H9 (cell line): Measurements from ENCODE around the gene WDR4. TPM values are rescaled to one million over a fixed set of nuclear protein-coding genes. Genes with fewer than 3 reads are reported as not detected.

Source experiments
- DNase-seq: peaks from one replicate; pipeline ENCODE4 v3.0.0-alpha.2; 2017
- H2AFZ ChIP-seq: one replicate; pipeline ENCODE4 v1.6.1; 2013; ENCODE audit warnings: mild to moderate bottlenecking, low read length, control low read depth, moderate library complexity
- H2AK5ac ChIP-seq: 2 replicates; pipeline ENCODE4 v1.6.1; 2013; ENCODE audit warnings: low read length, control low read depth, mixed read lengths; ENCODE audit not compliant: insufficient read length
- H2BK120ac ChIP-seq: one replicate; pipeline ENCODE4 v1.6.1; 2013; ENCODE audit warnings: low read depth, mild to moderate bottlenecking, low read length, control low read depth, inconsistent platforms; ENCODE audit not compliant: poor library complexity, severe bottlenecking
- H2BK12ac ChIP-seq: 2 replicates; pipeline ENCODE4 v1.6.1; 2013; ENCODE audit warnings: low read length, control low read depth, mixed read lengths, low read depth; ENCODE audit not compliant: insufficient read length
- H2BK15ac ChIP-seq: 2 replicates; pipeline ENCODE4 v1.6.1; 2013; ENCODE audit warnings: low read depth, low read length, control low read depth
- H2BK20ac ChIP-seq: one replicate; pipeline ENCODE4 v1.6.1; 2013; ENCODE audit warnings: low read depth, mild to moderate bottlenecking, low read length, control low read depth, inconsistent platforms; ENCODE audit not compliant: poor library complexity, severe bottlenecking
- H2BK5ac ChIP-seq: 2 replicates; pipeline ENCODE4 v1.6.1; 2013; ENCODE audit warnings: low read length, control low read depth, mixed read lengths; ENCODE audit not compliant: insufficient read length
- H3K14ac ChIP-seq: 2 replicates; pipeline ENCODE4 v1.6.1; 2013; ENCODE audit warnings: low read length, control low read depth; ENCODE audit not compliant: insufficient read depth
- H3K18ac ChIP-seq: 2 replicates; pipeline ENCODE4 v1.6.1; 2013; ENCODE audit warnings: low read depth, mild to moderate bottlenecking, mixed read lengths, low read length, control low read depth; ENCODE audit not compliant: insufficient read length
- H3K23ac ChIP-seq: 2 replicates; pipeline ENCODE4 v1.6.1; 2013; ENCODE audit warnings: low read length, control low read depth, mixed read lengths, low read depth; ENCODE audit not compliant: insufficient read length
- H3K23me2 ChIP-seq: 2 replicates; pipeline ENCODE4 v1.6.1; 2013; ENCODE audit warnings: low read depth, mild to moderate bottlenecking, mixed read lengths, low read length, control low read depth; ENCODE audit not compliant: insufficient read length, poor library complexity, severe bottlenecking
- H3K27ac ChIP-seq: 2 replicates; pipeline ENCODE4 v1.5.1; 2013; ENCODE audit warnings: low read length, control low read depth, mixed read lengths, low read depth; ENCODE audit not compliant: insufficient read length
- H3K27me3 ChIP-seq: 2 replicates; pipeline ENCODE4 v1.6.1; 2013; ENCODE audit warnings: low read length, control low read depth, inconsistent platforms; ENCODE audit not compliant: insufficient read depth
- H3K4ac ChIP-seq: 2 replicates; pipeline ENCODE4 v1.6.1; 2013; ENCODE audit warnings: low read depth, mild to moderate bottlenecking, control low read depth, inconsistent platforms, low read length, moderate library complexity
- H3K4me1 ChIP-seq: 2 replicates; pipeline ENCODE4 v1.6.1; 2013; ENCODE audit warnings: low read length, control low read depth, inconsistent platforms; ENCODE audit not compliant: insufficient read depth
- H3K4me2 ChIP-seq: 2 replicates; pipeline ENCODE4 v1.6.1; 2013; ENCODE audit warnings: low read length, control low read depth, mixed read lengths; ENCODE audit not compliant: insufficient read length, insufficient read depth
- H3K56ac ChIP-seq: 2 replicates; pipeline ENCODE4 v1.6.1; 2013; ENCODE audit warnings: low read depth, mild to moderate bottlenecking, mixed read lengths, low read length, control low read depth; ENCODE audit not compliant: insufficient read length
- H3K79me1 ChIP-seq: 2 replicates; pipeline ENCODE4 v1.6.1; 2013; ENCODE audit warnings: low read depth, mild to moderate bottlenecking, moderate library complexity, low read length, control low read depth, inconsistent platforms; ENCODE audit not compliant: insufficient read depth, poor library complexity, severe bottlenecking
- H3K79me2 ChIP-seq: 2 replicates; pipeline ENCODE4 v1.6.1; 2013; ENCODE audit warnings: low read length, control low read depth, inconsistent platforms; ENCODE audit not compliant: insufficient read depth
- H3K9ac ChIP-seq: 2 replicates; pipeline ENCODE4 v1.6.1; 2013; ENCODE audit warnings: low read length, control low read depth, mixed read lengths; ENCODE audit not compliant: insufficient read length; ENCODE audit errors: extremely low read depth
- H3K9me3 ChIP-seq: one replicate; pipeline ENCODE4 v1.6.1; 2013; ENCODE audit warnings: low read depth, low read length, inconsistent platforms; ENCODE audit not compliant: control insufficient read depth
- H3T11ph ChIP-seq: one replicate; pipeline ENCODE4 v1.6.1; 2013; ENCODE audit warnings: mild to moderate bottlenecking, low read length, control low read depth, inconsistent platforms
- H4K20me1 ChIP-seq: one replicate; pipeline ENCODE4 v1.6.1; 2013; ENCODE audit not compliant: control insufficient read depth, insufficient read length, insufficient read depth
- H4K5ac ChIP-seq: 2 replicates; pipeline ENCODE4 v1.6.1; 2013; ENCODE audit warnings: low read depth, mild to moderate bottlenecking, mixed read lengths, low read length, control low read depth; ENCODE audit not compliant: insufficient read length
- H4K8ac ChIP-seq: replicated peaks from 2 replicates; pipeline ENCODE4 v1.6.1; 2013; ENCODE audit warnings: low read length, control low read depth, mixed read lengths, low read depth; ENCODE audit not compliant: insufficient read length
- H4K91ac ChIP-seq: 2 replicates; pipeline ENCODE4 v1.6.1; 2013; ENCODE audit warnings: low read depth, mild to moderate bottlenecking, moderate library complexity, mixed read lengths, low read length, control low read depth; ENCODE audit not compliant: insufficient read length
- H3K27ac Mint-ChIP-seq, 3 experiments: 2 replicates in 2 of 3; 3 replicates in 1 of 3; pipeline ENCODE4 v1.8.0; 2020 to 2021; ENCODE audit warnings: mixed read lengths in 3 of 3, mild to moderate bottlenecking in 1 of 3, moderate library complexity in 1 of 3
- H3K27me3 Mint-ChIP-seq: 2 replicates; pipeline ENCODE4 v1.8.0; 2021; ENCODE audit warnings: low read depth, mild to moderate bottlenecking, moderate library complexity, mixed read lengths
- H3K36me3 Mint-ChIP-seq, 3 experiments: 2 replicates in 2 of 3; 3 replicates in 1 of 3; pipeline ENCODE4 v1.8.0; 2020 to 2021; ENCODE audit warnings: low read depth in 3 of 3, mixed read lengths in 3 of 3; ENCODE audit not compliant: insufficient read depth in 1 of 3
- H3K4me1 Mint-ChIP-seq, 2 experiments: 2 replicates each; pipeline ENCODE4 v1.8.0; 2020; ENCODE audit warnings: mixed read lengths in 2 of 2
- H3K4me3 Mint-ChIP-seq, 2 experiments: 2 replicates in 1 of 2; 3 replicates in 1 of 2; pipeline ENCODE4 v1.8.0; 2020 to 2021; ENCODE audit warnings: mild to moderate bottlenecking in 2 of 2, mixed read lengths in 2 of 2, moderate library complexity in 1 of 2
- H3K9me3 Mint-ChIP-seq, 2 experiments: 2 replicates in 1 of 2; 3 replicates in 1 of 2; pipeline ENCODE4 v1.8.0; 2020; ENCODE audit warnings: mild to moderate bottlenecking in 2 of 2, mixed read lengths in 2 of 2, moderate library complexity in 1 of 2
- WGBS: extraction: QIAGEN DNeasy Blood & Tissue Kit; methylation state at CpG from one replicate; pipeline ENCODE4 v1.1.7; 2013; ENCODE audit warnings: missing lambda C conversion rate, low lambda C conversion rate, mixed read lengths; ENCODE audit not compliant: insufficient read length; ENCODE audit errors: extremely low coverage; 5-methylcytosine and 5-hydroxymethylcytosine counted together
- total RNA-seq: library from RNA; stranded (reverse); gene quantifications from 2 replicates; pipeline ENCODE4 v1.2.1, GENCODE V29; 2021
- TF ChIP-seq, protein P1 (sequence below): fragments of 200-600 bp; sonication (generic); conservative IDR thresholded peaks from 3 replicates; pipeline ENCODE4 v1.8.0; 2021; ENCODE audit warnings: antibody characterized with exemption, mild to moderate bottlenecking

WDR4 gene
- total RNA-seq, 1 experiment from 2014 or later, result 54.4 TPM

- H2AFZ ChIP-seq, result no peak overlapping the region
- H2BK5ac ChIP-seq, result no peak overlapping the region
- H4K8ac ChIP-seq, result no peak overlapping the region
- H4K20me1 ChIP-seq, result peaks cover under 1% of the 10 kb centered on the region
- H3K9me3 ChIP-seq, result no peaks in the 10 kb centered on the region
- H3K9me3 Mint-ChIP-seq, result no peaks in the 10 kb centered on the region
- H2BK15ac ChIP-seq, result no peak overlapping the region
- H3K27ac Mint-ChIP-seq, result peak overlapping the region in 2 of 3 experiments; percentile 28 to 87; a peak in 4 of 7 replicates
- no peak overlapping the region for H2BK20ac ChIP-seq
- H3K23me2 ChIP-seq, result no peaks in the 10 kb centered on the region
- no peak overlapping the region for H3K56ac ChIP-seq
- no peak overlapping the region for H4K91ac ChIP-seq
- no peak overlapping the region for H3K4ac ChIP-seq
- no peak overlapping the region for H2BK12ac ChIP-seq
- no peaks in the 10 kb centered on the region for H3K27me3 Mint-ChIP-seq
- no peak overlapping the region for H3K4me2 ChIP-seq
- H4K5ac ChIP-seq, result no peak overlapping the region
- no peak overlapping the region for H3T11ph ChIP-seq
- no peak overlapping the region for H3K9ac ChIP-seq
- peaks cover 10 to 14% of the 10 kb centered on the region in 2 experiments; a peak in 3 of 4 replicates for H3K4me1 Mint-ChIP-seq
- TF ChIP-seq, protein P1, sequence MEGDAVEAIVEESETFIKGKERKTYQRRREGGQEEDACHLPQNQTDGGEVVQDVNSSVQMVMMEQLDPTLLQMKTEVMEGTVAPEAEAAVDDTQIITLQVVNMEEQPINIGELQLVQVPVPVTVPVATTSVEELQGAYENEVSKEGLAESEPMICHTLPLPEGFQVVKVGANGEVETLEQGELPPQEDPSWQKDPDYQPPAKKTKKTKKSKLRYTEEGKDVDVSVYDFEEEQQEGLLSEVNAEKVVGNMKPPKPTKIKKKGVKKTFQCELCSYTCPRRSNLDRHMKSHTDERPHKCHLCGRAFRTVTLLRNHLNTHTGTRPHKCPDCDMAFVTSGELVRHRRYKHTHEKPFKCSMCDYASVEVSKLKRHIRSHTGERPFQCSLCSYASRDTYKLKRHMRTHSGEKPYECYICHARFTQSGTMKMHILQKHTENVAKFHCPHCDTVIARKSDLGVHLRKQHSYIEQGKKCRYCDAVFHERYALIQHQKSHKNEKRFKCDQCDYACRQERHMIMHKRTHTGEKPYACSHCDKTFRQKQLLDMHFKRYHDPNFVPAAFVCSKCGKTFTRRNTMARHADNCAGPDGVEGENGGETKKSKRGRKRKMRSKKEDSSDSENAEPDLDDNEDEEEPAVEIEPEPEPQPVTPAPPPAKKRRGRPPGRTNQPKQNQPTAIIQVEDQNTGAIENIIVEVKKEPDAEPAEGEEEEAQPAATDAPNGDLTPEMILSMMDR, result no peak
- H3K23ac ChIP-seq, result no peak overlapping the region
- H3K4me1 ChIP-seq, result no peaks in the 10 kb centered on the region
- H3K36me3 Mint-ChIP-seq, result peaks cover 43 to 88% (median 84%) of the 10 kb centered on the region in 3 experiments
- H3K18ac ChIP-seq, result no peak overlapping the region
- no peak overlapping the region for H3K14ac ChIP-seq
- H3K27ac ChIP-seq, result no peak overlapping the region
- no peak for DNase-seq
- H2BK120ac ChIP-seq, result no peak overlapping the region
- no CpG with 5 or more reads among the region's 10 CpGs for WGBS
- H3K79me1 ChIP-seq, result no peaks in the 10 kb centered on the region
- no peaks in the 10 kb centered on the region for H3K27me3 ChIP-seq
- no peak overlapping the region for H2AK5ac ChIP-seq
- no peak overlapping the region; a peak in 1 of 5 replicates for H3K4me3 Mint-ChIP-seq
- peaks cover 38% of the 10 kb centered on the region for H3K79me2 ChIP-seq
Measured at GRCh38 chr21:42868196-42868595, 11.1 kb downstream of the WDR4 start.
